GM19467 (cell line): ENCODE results near the gene TBC1D8.

ENCODE experiments used
- ATAC-seq: cut with Tn5 transposase; IDR thresholded peaks from one replicate; pipeline ENCODE4 v1.9.1; 2021; ENCODE audit warnings: mild to moderate bottlenecking, moderate library complexity; ENCODE audit not compliant: unreplicated experiment

The TBC1D8 gene

GRCh38 chr2:100984892-100985307 is 166.3 kb downstream of the TBC1D8 start:
- no peak for ATAC-seq

GRCh38 chr2:100983684-100984310 is 167.4 kb downstream of the TBC1D8 start:
- ATAC-seq: no peak

GRCh38 chr2:100983201-100983600 is 168.0 kb downstream of the TBC1D8 start:
- ATAC-seq: no peak

GRCh38 chr2:100982431-100982861 is 168.7 kb downstream of the TBC1D8 start:
- ATAC-seq: no peak

- ATAC-seq: no peak
Measured at GRCh38 chr2:100981011-100981410, 170.2 kb downstream of the TBC1D8 start.

- no peak for ATAC-seq
Measured at GRCh38 chr2:100980046-100980445, 171.1 kb downstream of the TBC1D8 start.

- ATAC-seq: no peak
Measured at GRCh38 chr2:100978582-100979191, 172.5 kb downstream of the TBC1D8 start.

- no peak for ATAC-seq
Measured at GRCh38 chr2:100977511-100977910, 173.7 kb downstream of the TBC1D8 start.

GRCh38 chr2:100976645-100977391 is 174.4 kb downstream of the TBC1D8 start:
- ATAC-seq: peak; percentile 67

- ATAC-seq: no peak
Measured at GRCh38 chr2:100976061-100976460, 175.1 kb downstream of the TBC1D8 start.

GRCh38 chr2:100975521-100975785 is 175.7 kb downstream of the TBC1D8 start:
- no peak for ATAC-seq

- no peak for ATAC-seq
Measured at GRCh38 chr2:100974712-100975520, 176.3 kb downstream of the TBC1D8 start.

GRCh38 chr2:100972452-100972851 is 178.7 kb downstream of the TBC1D8 start:
- ATAC-seq: no peak

GRCh38 chr2:100971221-100971620 is 180.0 kb downstream of the TBC1D8 start:
- no peak for ATAC-seq

GRCh38 chr2:100969998-100970397 is 181.2 kb downstream of the TBC1D8 start:
- ATAC-seq: no peak

GRCh38 chr2:100968146-100969145 is 182.7 kb downstream of the TBC1D8 start:
- no peak for ATAC-seq

- ATAC-seq: no peak
Measured at GRCh38 chr2:100967716-100968115, 183.5 kb downstream of the TBC1D8 start.

- no peak for ATAC-seq
Measured at GRCh38 chr2:100965596-100965995, 185.6 kb downstream of the TBC1D8 start.

- ATAC-seq: no peak
Measured at GRCh38 chr2:100964681-100965169, 186.5 kb downstream of the TBC1D8 start.

- ATAC-seq: no peak
Measured at GRCh38 chr2:100964222-100964621, 187.0 kb downstream of the TBC1D8 start.
